ENCODE data around the gene MPI.

- TF ChIP-seq POLR2A (IDR thresholded peaks at IDR 0.05), result no peak
- TF ChIP-seq CTCF (IDR thresholded peaks at IDR 0.05 in 4 of 5, conservative IDR thresholded peaks at IDR 0.05 in 1 of 5), result no peak
These were observed 406 bp upstream of the MPI start for GRCh38 chr15:74889390-74889882.

Data from gastrocnemius medialis (tissue), 4 donors.